ENCODE measurements around the gene LONRF2.

The LONRF2 gene

GRCh38 chr2:100301881-100302584 lies 20.3 kb downstream of the LONRF2 start:
- in situ Hi-C loops (cut with MboI; ENCODE audit: low sequenced_read_pairs) = no loop called here

GRCh38 chr2:100299548-100299947 lies 22.8 kb downstream of the LONRF2 start:
- in situ Hi-C loops (cut with MboI; ENCODE audit: low sequenced_read_pairs) = no loop called here

- in situ Hi-C loops (cut with MboI; ENCODE audit: low sequenced_read_pairs) = no loop called here
Measured at GRCh38 chr2:100297511-100297910, 24.8 kb downstream of the LONRF2 start.

- in situ Hi-C loops (cut with MboI; ENCODE audit: low sequenced_read_pairs) = no loop called here
Measured at GRCh38 chr2:100294162-100294497, 28.2 kb downstream of the LONRF2 start.

- in situ Hi-C loops (cut with MboI; ENCODE audit: low sequenced_read_pairs) = no loop called here
Measured at GRCh38 chr2:100293341-100294161, 28.8 kb downstream of the LONRF2 start.

- in situ Hi-C loops (cut with MboI; ENCODE audit: low sequenced_read_pairs) = no loop called here
Measured at GRCh38 chr2:100292022-100292580, 30.2 kb downstream of the LONRF2 start.

- in situ Hi-C loops (cut with MboI; ENCODE audit: low sequenced_read_pairs) = no loop called here
Measured at GRCh38 chr2:100291152-100291970, 30.9 kb downstream of the LONRF2 start.

GRCh38 chr2:100290718-100291151 lies 31.6 kb downstream of the LONRF2 start:
- in situ Hi-C loops (cut with MboI; ENCODE audit: low sequenced_read_pairs) = no loop called here

GRCh38 chr2:100289020-100289419 lies 33.3 kb downstream of the LONRF2 start:
- in situ Hi-C loops (cut with MboI; ENCODE audit: low sequenced_read_pairs) = no loop called here

- in situ Hi-C loops (cut with MboI; ENCODE audit: low sequenced_read_pairs) = no loop called here
Measured at GRCh38 chr2:100286318-100286717, 36.0 kb downstream of the LONRF2 start.

- in situ Hi-C loops (cut with MboI; ENCODE audit: low sequenced_read_pairs) = no loop called here
Measured at GRCh38 chr2:100285691-100286090, 36.6 kb downstream of the LONRF2 start.

GRCh38 chr2:100285011-100285410 lies 37.3 kb downstream of the LONRF2 start:
- in situ Hi-C loops (cut with MboI; ENCODE audit: low sequenced_read_pairs) = no loop called here

- in situ Hi-C loops (cut with MboI; ENCODE audit: low sequenced_read_pairs) = no loop called here
Measured at GRCh38 chr2:100283724-100284501, 38.4 kb downstream of the LONRF2 start.

GRCh38 chr2:100281521-100282438 lies 40.5 kb downstream of the LONRF2 start:
- in situ Hi-C loops (cut with MboI; ENCODE audit: low sequenced_read_pairs) = no loop called here

- in situ Hi-C loops (cut with MboI; ENCODE audit: low sequenced_read_pairs) = no loop called here
Measured at GRCh38 chr2:100279586-100280534, 42.4 kb downstream of the LONRF2 start.

- in situ Hi-C loops (cut with MboI; ENCODE audit: low sequenced_read_pairs) = no loop called here
Measured at GRCh38 chr2:100278986-100279385, 43.3 kb downstream of the LONRF2 start.

GRCh38 chr2:100278501-100278900 lies 43.8 kb downstream of the LONRF2 start:
- in situ Hi-C loops (cut with MboI; ENCODE audit: low sequenced_read_pairs) = no loop called here

GRCh38 chr2:100277540-100278207 lies 44.6 kb downstream of the LONRF2 start:
- in situ Hi-C loops (cut with MboI; ENCODE audit: low sequenced_read_pairs) = no loop called here
